MCF 10A (cell line): ENCODE data around the gene RRM2. TPM values are rescaled to one million over a fixed set of nuclear protein-coding genes. Genes with fewer than 3 reads are reported as not detected.

Experiments used
- BruUV-seq: library from RNA; stranded (reverse); fragments of 400-500 nt; replicated peaks from 2 replicates; lab custom pipeline; 2021; lab: Mats Ljungman, UMichigan
- CTCF ChIA-PET: fragments of 300-600 bp; sonication (Branson Sonifier 250); formaldehyde crosslinking; extraction: SDS; loops from one replicate; lab custom pipeline; 2021; ENCODE audit warnings: antibody characterized with exemption, inconsistent platforms; lab: Yijun Ruan, JAX
- POLR2A ChIA-PET: fragments of 300-600, 350-650 bp; sonication (Branson Sonifier 250); formaldehyde crosslinking; extraction: SDS; loops from one replicate; lab custom pipeline; 2020; ENCODE audit warnings: antibody characterized with exemption, inconsistent platforms; lab: Yijun Ruan, JAX
- DNase-seq: peaks from one replicate; pipeline ENCODE4 v3.0.0-alpha.2; 2018; ENCODE audit not compliant: unreplicated experiment
- H3K27ac Mint-ChIP-seq: one replicate; pipeline ENCODE4 v1.8.0; 2022; ENCODE audit warnings: mild to moderate bottlenecking, low read depth, mixed read lengths; ENCODE audit not compliant: unreplicated experiment
- H3K27me3 Mint-ChIP-seq: one replicate; pipeline ENCODE4 v1.8.0; 2022; ENCODE audit warnings: mixed read lengths; ENCODE audit not compliant: insufficient read depth, unreplicated experiment
- H3K36me3 Mint-ChIP-seq: one replicate; pipeline ENCODE4 v1.8.0; 2022; ENCODE audit warnings: mild to moderate bottlenecking, moderate library complexity, mixed read lengths; ENCODE audit not compliant: insufficient read depth, unreplicated experiment
- H3K4me1 Mint-ChIP-seq: one replicate; pipeline ENCODE4 v1.8.0; 2022; ENCODE audit warnings: mixed read lengths; ENCODE audit not compliant: insufficient read depth, unreplicated experiment
- H3K4me3 Mint-ChIP-seq: one replicate; pipeline ENCODE4 v1.8.0; 2022; ENCODE audit warnings: mild to moderate bottlenecking, moderate library complexity, mixed read lengths; ENCODE audit not compliant: unreplicated experiment
- H3K9me3 Mint-ChIP-seq: one replicate; pipeline ENCODE4 v1.8.0; 2022; ENCODE audit warnings: mixed read lengths; ENCODE audit not compliant: unreplicated experiment
- intact Hi-C: fragments of 100-400 bp; cut with micrococcal nuclease; formaldehyde crosslinking; loops from 2 replicates; pipeline ENCODE4 v1.14.1; 2022
- total RNA-seq: library from RNA; stranded (reverse); gene quantifications from 2 replicates; pipeline ENCODE4 v1.2.3, GENCODE V29; 2022
- TF ChIP-seq, protein P1 (sequence below): fragments of 200-600 bp; IDR thresholded peaks from one replicate; pipeline ENCODE4 v1.8.0; 2022; ENCODE audit warnings: antibody characterized with exemption, mild to moderate bottlenecking; ENCODE audit not compliant: unreplicated experiment

RRM2 gene
- total RNA-seq, 1 experiment from 2014 or later, result 41.8 TPM

DNA sequence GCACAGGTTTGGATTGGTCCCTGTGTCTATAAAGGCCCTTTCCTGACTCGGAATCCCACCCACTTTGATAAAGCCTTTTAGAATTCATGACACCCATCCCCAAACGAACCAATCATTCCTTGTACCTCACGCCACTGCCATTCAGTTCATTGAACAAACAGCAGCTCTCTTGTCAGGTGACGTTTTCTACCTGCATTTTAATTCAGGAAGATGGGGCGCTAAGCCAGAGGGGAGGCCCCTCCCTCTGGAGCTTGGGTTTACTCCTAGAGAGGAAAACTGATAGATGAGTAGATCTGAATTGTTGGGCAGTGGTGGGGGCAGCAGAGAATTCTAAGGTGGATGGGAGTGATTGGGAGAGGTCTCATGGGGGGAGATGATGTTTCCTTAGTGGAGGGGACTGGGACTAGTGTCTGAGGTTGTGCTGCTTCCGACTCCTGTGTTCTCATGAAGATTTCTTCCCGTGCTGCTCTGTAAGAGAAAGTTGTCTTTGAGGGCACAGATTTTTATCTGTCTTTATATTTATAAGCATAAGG is 9.6 kb downstream of the RRM2 start:
- intact Hi-C loops, result no loop called here
- TF ChIP-seq, protein P1, sequence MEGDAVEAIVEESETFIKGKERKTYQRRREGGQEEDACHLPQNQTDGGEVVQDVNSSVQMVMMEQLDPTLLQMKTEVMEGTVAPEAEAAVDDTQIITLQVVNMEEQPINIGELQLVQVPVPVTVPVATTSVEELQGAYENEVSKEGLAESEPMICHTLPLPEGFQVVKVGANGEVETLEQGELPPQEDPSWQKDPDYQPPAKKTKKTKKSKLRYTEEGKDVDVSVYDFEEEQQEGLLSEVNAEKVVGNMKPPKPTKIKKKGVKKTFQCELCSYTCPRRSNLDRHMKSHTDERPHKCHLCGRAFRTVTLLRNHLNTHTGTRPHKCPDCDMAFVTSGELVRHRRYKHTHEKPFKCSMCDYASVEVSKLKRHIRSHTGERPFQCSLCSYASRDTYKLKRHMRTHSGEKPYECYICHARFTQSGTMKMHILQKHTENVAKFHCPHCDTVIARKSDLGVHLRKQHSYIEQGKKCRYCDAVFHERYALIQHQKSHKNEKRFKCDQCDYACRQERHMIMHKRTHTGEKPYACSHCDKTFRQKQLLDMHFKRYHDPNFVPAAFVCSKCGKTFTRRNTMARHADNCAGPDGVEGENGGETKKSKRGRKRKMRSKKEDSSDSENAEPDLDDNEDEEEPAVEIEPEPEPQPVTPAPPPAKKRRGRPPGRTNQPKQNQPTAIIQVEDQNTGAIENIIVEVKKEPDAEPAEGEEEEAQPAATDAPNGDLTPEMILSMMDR, result no peak
- peaks cover 24% of the 10 kb centered on the region for H3K4me1 Mint-ChIP-seq
- no peaks in the 10 kb centered on the region for H3K9me3 Mint-ChIP-seq
- POLR2A ChIA-PET, result no interaction called here
- no peaks in the 10 kb centered on the region for H3K27me3 Mint-ChIP-seq
- H3K4me3 Mint-ChIP-seq, result no peak overlapping the region
- H3K36me3 Mint-ChIP-seq, result peaks cover 29% of the 10 kb centered on the region
- no peak for DNase-seq
- peak overlapping the region; percentile 17 for H3K27ac Mint-ChIP-seq
- no TSS peak for BruUV-seq
- CTCF ChIA-PET, result interaction anchor here (0.6 to 4.2 kb wide), 7 partner anchors 9 to 337 kb away, joined by 3 to 15 read pairs (median 3); no protein-coding TSS in a partner anchor

DNA sequence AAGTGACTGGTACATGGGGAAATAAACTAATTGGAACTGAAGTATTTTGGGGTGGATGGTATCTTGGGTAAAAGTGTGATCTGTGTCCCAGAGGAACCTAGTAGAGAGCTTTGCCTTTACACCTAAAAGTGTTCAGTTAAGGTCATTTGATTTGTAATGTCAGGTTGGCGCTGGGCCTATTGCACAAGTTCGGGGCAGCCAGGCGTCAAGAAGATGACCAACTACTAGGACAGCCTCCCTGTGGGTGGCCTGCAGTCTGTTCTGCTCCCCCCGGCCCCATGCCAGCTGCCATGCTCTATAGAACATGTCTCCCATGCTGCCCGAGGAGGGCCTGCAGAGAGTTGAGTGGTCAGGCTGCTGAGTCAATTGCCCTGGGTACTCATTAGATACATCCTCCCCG is 10.1 kb downstream of the RRM2 start:
- H3K4me3 Mint-ChIP-seq, result no peak overlapping the region
- H3K36me3 Mint-ChIP-seq, result peaks cover 29% of the 10 kb centered on the region
- H3K9me3 Mint-ChIP-seq, result no peaks in the 10 kb centered on the region
- ChIA-PET POLR2A (interaction anchor here (0.6 to 0.8 kb wide), 2 partner anchors 15 to 275 kb away, joined by 3 read pairs; no protein-coding TSS in a partner anchor), CTCF (interaction anchor here (0.6 to 4.2 kb wide), 9 partner anchors 8 to 303 kb away, joined by 3 to 15 read pairs (median 3); no protein-coding TSS in a partner anchor)
- H3K4me1 Mint-ChIP-seq, result peaks cover 28% of the 10 kb centered on the region
- BruUV-seq, result no TSS peak
- peak overlapping the region; percentile 17 for H3K27ac Mint-ChIP-seq
- no peaks in the 10 kb centered on the region for H3K27me3 Mint-ChIP-seq
- intact Hi-C loops, result no loop called here
- no peak for DNase-seq
- TF ChIP-seq, protein P1, result no peak

DNA sequence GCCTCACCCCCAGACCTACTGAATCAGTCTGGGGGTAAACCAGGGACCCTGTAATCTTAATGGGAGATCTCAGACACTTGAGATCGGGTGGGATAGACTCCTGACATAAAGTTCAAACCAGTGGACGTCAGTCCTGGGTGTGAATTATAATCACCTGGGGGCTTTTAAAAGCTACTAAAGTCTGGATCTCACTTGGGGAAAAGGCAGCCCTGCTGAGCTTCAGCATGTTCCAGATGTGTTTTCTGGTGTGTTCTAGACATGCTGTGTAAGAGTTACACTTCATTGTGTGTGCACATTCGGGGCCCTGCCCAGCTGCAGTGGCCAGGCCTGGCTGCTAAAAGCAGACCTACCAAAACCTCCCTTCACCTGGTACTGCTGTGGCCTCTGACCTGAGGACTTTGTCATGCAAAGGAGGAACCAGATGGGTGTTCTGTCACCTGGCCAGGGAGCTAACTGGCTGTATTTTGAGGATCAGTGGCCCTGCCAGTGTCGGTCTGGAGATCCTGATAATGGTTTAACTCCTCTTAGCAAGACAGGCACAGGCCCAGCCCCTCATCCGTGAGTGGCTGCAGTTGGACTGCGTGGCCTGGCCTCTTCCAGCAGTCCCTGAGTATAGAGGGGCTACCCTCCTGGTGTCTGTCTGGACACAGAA is 10.6 kb downstream of the RRM2 start:
- Mint-ChIP-seq H3K4me3 (no peak overlapping the region), H3K36me3 (peaks cover 26% of the 10 kb centered on the region), H3K4me1 (peaks cover 28% of the 10 kb centered on the region), H3K9me3 (no peaks in the 10 kb centered on the region), H3K27ac (no peak overlapping the region), H3K27me3 (no peaks in the 10 kb centered on the region)
- TF ChIP-seq, protein P1, result no peak
- ChIA-PET CTCF (interaction anchor here (0.6 to 4.2 kb wide), 9 partner anchors 9 to 302 kb away, joined by 3 to 15 read pairs (median 4); partner anchors contain the start of gene HPCAL1), POLR2A (interaction anchor here (0.6 to 0.8 kb wide), 2 partner anchors 16 to 275 kb away, joined by 3 read pairs; no protein-coding TSS in a partner anchor)
- no TSS peak for BruUV-seq
- intact Hi-C loops, result no loop called here
- no peak for DNase-seq
